GM12872 (cell line): Measurements from ENCODE around the gene DLEC1.

ENCODE experiments used
- CTCF ChIP-seq: IDR thresholded peaks from 3 replicates; pipeline ENCODE4 v1.5.1; 2011; ENCODE audit warnings: low read depth, mild to moderate bottlenecking, low read length, moderate library complexity; ENCODE audit not compliant: insufficient read depth

DLEC1 gene

GRCh38 chr3:38171622-38172021 lies 132.6 kb downstream of the DLEC1 start:
- TF ChIP-seq CTCF, result no peak
